Stimulated activated naive CD8-positive, alpha-beta T cell treated with anti-CD3 and anti-CD28 coated beads, Interleukin-15, Interleukin-2, amounts not matched to agents 100 ng/mL and 50 ng/mL, for 24 hours (primary cell): ENCODE data around the gene MAT1A.

ENCODE experiments used
- H3K27ac Mint-ChIP-seq: one replicate; pipeline ENCODE4 v1.8.0; 2021; ENCODE audit warnings: mild to moderate bottlenecking, mixed read lengths
- H3K27me3 Mint-ChIP-seq: one replicate; pipeline ENCODE4 v1.8.0; 2021; ENCODE audit warnings: mixed read lengths
- H3K36me3 Mint-ChIP-seq: one replicate; pipeline ENCODE4 v1.8.0; 2021; ENCODE audit warnings: low read depth, mixed read lengths
- H3K4me1 Mint-ChIP-seq: one replicate; pipeline ENCODE4 v1.8.0; 2021; ENCODE audit warnings: low read depth, mixed read lengths
- H3K4me3 Mint-ChIP-seq: one replicate; pipeline ENCODE4 v1.8.0; 2021; ENCODE audit warnings: mild to moderate bottlenecking, mixed read lengths
- H3K9me3 Mint-ChIP-seq: one replicate; pipeline ENCODE4 v1.8.0; 2021; ENCODE audit warnings: mixed read lengths

Gene MAT1A

GRCh38 chr10:80275756-80276155 lies 13.7 kb downstream of the MAT1A start:
- H3K9me3 Mint-ChIP-seq: no peaks in the 10 kb centered on the region
- no peak overlapping the region for H3K4me3 Mint-ChIP-seq
- no peaks in the 10 kb centered on the region for H3K36me3 Mint-ChIP-seq
- H3K27ac Mint-ChIP-seq: no peak overlapping the region
- H3K4me1 Mint-ChIP-seq: no peaks in the 10 kb centered on the region
- H3K27me3 Mint-ChIP-seq: no peaks in the 10 kb centered on the region

DNA sequence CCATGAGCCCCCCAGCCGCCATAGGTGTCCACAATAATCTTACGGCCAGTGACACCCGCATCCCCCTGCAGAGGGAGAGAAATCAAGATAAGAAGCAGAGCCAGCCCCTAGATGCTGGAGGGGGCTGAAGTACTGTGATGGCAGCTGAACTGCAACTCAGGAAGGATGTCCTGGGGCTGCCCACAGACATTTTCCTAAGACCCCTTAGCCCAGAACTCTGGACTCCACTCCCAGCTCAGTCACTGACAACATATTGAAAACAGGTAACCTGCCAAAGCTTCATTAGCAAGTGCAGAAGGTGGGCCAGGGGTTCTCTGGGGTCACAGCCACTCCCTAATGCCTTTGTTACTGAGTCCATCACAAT lies 14.3 kb downstream of the MAT1A start:
- no peak overlapping the region for H3K4me3 Mint-ChIP-seq
- H3K36me3 Mint-ChIP-seq: no peaks in the 10 kb centered on the region
- H3K9me3 Mint-ChIP-seq: no peaks in the 10 kb centered on the region
- H3K27ac Mint-ChIP-seq: no peak overlapping the region
- H3K4me1 Mint-ChIP-seq: no peaks in the 10 kb centered on the region
- H3K27me3 Mint-ChIP-seq: peaks cover under 1% of the 10 kb centered on the region

DNA sequence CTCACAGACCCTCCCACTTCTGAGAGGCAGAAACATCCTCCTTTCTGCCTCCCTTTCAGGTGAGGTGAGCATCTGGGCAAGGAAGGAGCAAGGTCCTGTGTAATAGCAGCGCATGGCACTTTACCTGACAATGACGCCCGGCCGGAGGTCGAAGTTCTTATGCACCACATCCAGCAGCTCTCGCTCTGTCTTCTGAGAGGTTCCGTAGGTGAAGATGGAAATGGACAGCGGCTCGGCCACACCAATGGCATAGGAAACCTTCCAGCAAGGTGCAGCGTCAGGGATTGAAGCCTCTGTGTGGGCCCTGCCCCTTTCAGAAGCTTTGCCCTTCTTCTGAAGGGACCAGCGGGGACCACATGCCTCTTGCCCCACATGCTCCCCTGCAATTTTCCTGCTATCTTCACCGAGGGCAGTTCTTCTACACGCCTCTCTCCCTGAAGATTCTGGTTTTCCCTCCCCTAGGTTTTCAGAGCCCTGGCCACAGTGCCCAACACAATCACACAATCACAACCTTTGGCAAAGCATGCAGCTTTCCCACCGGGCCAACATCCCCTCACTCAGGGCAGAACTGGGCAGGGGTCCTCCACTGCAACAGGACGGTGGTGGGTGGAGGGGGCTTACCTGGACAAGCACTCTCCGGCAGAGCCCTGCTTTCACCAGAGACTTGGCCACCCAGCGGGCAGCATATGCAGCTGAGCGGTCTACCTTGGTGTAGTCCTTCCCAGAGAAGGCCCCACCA lies 14.9 kb downstream of the MAT1A start:
- Mint-ChIP-seq H3K4me3 (no peak overlapping the region), H3K27ac (no peak overlapping the region), H3K9me3 (no peaks in the 10 kb centered on the region), H3K27me3 (peaks cover 4% of the 10 kb centered on the region), H3K36me3 (no peaks in the 10 kb centered on the region), H3K4me1 (no peaks in the 10 kb centered on the region)

GRCh38 chr10:80273523-80274170 lies 15.8 kb downstream of the MAT1A start:
- H3K27me3 Mint-ChIP-seq: peaks cover 4% of the 10 kb centered on the region
- no peak overlapping the region for H3K4me3 Mint-ChIP-seq
- H3K36me3 Mint-ChIP-seq: no peaks in the 10 kb centered on the region
- no peaks in the 10 kb centered on the region for H3K9me3 Mint-ChIP-seq
- no peak overlapping the region for H3K27ac Mint-ChIP-seq
- H3K4me1 Mint-ChIP-seq: no peaks in the 10 kb centered on the region

DNA sequence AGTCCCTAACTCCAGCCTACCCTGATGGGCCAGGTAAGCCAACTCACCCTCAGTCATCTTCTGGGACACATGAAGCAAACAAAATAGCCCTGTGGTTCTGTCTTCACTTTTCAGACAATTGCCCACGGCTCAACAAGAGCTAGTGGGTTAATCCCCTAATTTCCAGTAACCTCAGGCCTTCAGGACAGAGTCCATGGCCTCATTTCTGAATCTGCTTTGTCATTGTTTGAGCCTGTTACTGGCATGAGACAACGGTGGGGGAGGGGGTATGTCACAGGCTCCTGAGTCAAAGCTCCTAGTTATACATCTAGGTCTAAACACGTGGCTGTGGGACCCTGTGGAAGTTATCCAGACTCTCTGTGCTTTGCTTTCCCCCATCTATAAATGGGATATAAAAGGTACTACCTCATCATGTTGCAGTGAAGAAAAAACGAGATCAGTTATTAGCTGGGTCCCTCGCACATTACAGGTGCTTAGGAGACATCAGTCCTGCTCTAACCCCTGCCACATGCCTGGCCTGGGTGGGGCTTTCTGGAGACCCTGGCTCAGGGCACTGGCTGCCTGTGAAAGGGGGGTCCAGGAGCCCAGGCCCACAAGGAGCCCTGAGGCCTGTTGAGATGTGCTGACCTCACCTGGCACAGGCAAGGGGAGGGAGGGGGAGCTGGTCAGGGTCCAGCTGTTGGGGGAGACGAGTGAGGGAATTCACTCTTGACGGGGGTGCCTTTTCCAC lies 16.5 kb downstream of the MAT1A start:
- no peak overlapping the region for H3K27ac Mint-ChIP-seq
- H3K36me3 Mint-ChIP-seq: no peaks in the 10 kb centered on the region
- H3K4me3 Mint-ChIP-seq: no peak overlapping the region
- H3K9me3 Mint-ChIP-seq: no peaks in the 10 kb centered on the region
- peaks cover 4% of the 10 kb centered on the region for H3K27me3 Mint-ChIP-seq
- H3K4me1 Mint-ChIP-seq: no peaks in the 10 kb centered on the region

DNA sequence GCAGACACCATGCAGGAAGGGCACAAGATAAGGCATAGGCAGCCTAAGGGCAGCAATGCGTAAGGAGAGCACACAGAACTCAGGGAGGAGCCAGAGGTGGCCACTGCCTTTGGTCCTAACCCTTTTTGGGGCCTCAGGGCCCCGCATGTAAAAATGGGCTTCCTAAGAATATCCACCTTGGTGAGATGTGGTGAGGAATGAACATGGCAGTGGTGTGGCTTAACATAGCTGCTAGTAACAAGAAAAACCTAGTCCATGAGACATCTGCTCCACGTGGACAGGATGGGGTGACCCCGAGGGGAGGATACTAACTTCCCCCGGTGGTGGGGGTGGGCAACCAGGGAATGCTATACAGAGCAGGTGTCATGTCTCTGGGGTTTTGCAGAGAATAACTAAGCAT lies 18.0 kb downstream of the MAT1A start:
- H3K27me3 Mint-ChIP-seq: peaks cover 4% of the 10 kb centered on the region
- H3K36me3 Mint-ChIP-seq: no peaks in the 10 kb centered on the region
- H3K27ac Mint-ChIP-seq: no peak overlapping the region
- H3K4me1 Mint-ChIP-seq: no peaks in the 10 kb centered on the region
- H3K4me3 Mint-ChIP-seq: no peak overlapping the region
- H3K9me3 Mint-ChIP-seq: no peaks in the 10 kb centered on the region

GRCh38 chr10:80270887-80271286 lies 18.6 kb downstream of the MAT1A start:
- H3K4me3 Mint-ChIP-seq: no peak overlapping the region
- no peaks in the 10 kb centered on the region for H3K36me3 Mint-ChIP-seq
- H3K9me3 Mint-ChIP-seq: no peaks in the 10 kb centered on the region
- H3K4me1 Mint-ChIP-seq: no peaks in the 10 kb centered on the region
- H3K27ac Mint-ChIP-seq: no peak overlapping the region
- peaks cover 4% of the 10 kb centered on the region for H3K27me3 Mint-ChIP-seq

DNA sequence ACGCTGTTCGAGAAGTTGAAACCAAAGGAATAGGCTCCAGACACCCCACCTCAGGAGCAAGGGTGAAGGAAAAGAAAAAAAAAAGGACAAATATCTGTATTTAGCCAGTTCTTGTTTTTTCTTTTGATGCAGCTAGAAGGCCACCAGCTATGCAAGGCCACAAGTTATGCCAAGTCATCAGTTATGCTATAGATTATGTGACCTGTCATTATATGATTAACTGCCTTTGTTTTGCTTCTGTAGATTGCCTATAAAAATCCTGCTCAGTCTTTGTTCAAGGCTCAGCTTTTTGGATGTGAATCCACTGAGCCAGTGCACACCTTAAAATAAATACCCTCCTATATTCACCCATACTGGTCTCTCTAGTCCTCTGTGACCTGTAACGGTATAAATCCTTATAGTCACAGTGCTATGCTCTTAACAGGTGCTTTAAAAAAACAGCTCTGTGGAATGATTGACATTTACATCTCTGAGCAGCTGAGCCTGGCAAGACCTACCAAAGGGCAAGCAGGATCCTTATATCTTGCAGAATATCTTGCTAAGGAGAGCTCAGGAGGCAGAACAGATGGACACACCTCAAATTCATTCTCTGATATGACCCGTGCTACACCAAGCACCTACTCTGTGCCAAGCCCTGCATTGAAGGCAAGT lies 20.4 kb downstream of the MAT1A start:
- H3K4me3 Mint-ChIP-seq: no peak overlapping the region
- no peaks in the 10 kb centered on the region for H3K9me3 Mint-ChIP-seq
- H3K27ac Mint-ChIP-seq: no peak overlapping the region
- H3K36me3 Mint-ChIP-seq: no peaks in the 10 kb centered on the region
- no peaks in the 10 kb centered on the region for H3K4me1 Mint-ChIP-seq
- H3K27me3 Mint-ChIP-seq: peaks cover 4% of the 10 kb centered on the region

DNA sequence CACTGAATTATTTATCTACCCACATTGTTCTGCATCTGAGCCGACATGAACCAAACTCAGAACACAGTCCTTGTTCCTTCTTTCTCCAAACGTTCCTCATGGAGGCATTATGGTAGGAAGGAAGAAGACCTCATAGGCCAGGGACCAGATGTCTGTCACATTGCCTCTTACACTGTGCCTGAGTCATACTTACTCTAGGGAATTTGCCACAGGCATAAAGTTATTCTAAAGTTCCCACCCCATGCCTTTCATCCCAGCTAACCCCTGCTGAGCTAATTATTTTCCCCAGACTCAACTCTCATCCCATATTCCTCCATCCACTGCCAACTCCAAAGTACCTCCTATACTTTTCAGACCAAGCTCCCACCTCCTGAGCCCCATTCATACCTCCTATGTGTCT lies 21.2 kb downstream of the MAT1A start:
- H3K4me1 Mint-ChIP-seq: no peaks in the 10 kb centered on the region
- H3K9me3 Mint-ChIP-seq: no peaks in the 10 kb centered on the region
- H3K4me3 Mint-ChIP-seq: no peak overlapping the region
- no peak overlapping the region for H3K27ac Mint-ChIP-seq
- peaks cover 4% of the 10 kb centered on the region for H3K27me3 Mint-ChIP-seq
- no peaks in the 10 kb centered on the region for H3K36me3 Mint-ChIP-seq

DNA sequence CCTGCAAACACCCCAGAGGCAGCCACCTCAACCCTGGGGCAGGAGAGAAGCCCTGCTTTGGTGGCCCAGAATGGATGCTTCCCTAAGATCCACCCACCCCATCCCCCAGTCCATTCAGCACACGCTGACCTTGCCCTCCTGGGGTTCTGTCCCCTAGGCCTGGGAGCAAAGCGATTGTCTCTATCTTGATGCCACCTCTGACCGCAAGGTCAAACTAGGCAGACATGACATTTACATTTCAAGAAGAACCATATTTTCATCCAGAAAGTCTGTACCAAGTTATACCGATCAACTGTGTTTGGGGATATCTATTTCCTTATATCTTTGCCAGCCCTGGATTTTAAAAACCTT lies 23.0 kb downstream of the MAT1A start:
- no peak overlapping the region for H3K4me3 Mint-ChIP-seq
- H3K9me3 Mint-ChIP-seq: no peaks in the 10 kb centered on the region
- no peak overlapping the region for H3K27ac Mint-ChIP-seq
- H3K36me3 Mint-ChIP-seq: no peaks in the 10 kb centered on the region
- H3K4me1 Mint-ChIP-seq: no peaks in the 10 kb centered on the region
- peaks cover 4% of the 10 kb centered on the region for H3K27me3 Mint-ChIP-seq

DNA sequence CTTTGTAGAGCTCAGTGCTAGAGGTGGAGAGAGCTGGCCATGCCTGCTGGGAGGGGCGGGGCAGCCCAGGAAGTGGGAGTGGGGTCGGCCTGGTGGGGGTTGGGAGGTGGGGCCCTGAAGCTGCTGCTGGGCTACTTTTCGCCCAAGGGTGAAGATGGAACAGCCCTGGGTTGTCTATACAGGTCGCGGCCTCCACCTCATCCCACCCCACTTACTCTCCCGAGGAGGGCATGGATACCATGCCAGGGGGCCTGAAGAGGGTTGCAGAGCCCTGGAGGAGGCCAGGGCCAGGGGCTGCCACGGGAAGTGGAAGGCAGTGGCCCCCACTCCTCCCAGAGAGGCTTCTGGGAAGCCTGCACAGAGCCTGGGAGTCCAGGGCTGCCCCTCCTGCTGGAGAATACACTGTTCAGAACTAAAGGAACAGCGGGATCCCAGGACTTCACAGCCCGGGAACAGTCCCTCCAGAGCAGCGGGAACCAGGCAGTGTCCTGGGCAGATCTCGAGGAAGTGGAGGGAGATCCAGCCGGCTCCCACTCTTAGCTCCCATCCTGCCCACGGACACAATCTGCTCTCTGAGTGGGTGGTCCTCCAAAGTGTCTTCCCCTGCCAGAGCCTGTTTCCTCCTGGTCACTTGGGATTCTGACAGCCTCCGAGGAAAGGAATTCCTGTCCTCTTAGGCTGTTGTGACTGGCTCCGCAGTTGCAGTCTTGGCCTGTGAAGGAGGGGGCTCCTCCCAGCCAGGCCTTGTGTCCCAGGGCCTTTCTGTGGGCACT lies 23.5 kb downstream of the MAT1A start:
- no peaks in the 10 kb centered on the region for H3K9me3 Mint-ChIP-seq
- no peak overlapping the region for H3K4me3 Mint-ChIP-seq
- H3K36me3 Mint-ChIP-seq: no peaks in the 10 kb centered on the region
- peaks cover 4% of the 10 kb centered on the region for H3K27me3 Mint-ChIP-seq
- no peaks in the 10 kb centered on the region for H3K4me1 Mint-ChIP-seq
- no peak overlapping the region for H3K27ac Mint-ChIP-seq

DNA sequence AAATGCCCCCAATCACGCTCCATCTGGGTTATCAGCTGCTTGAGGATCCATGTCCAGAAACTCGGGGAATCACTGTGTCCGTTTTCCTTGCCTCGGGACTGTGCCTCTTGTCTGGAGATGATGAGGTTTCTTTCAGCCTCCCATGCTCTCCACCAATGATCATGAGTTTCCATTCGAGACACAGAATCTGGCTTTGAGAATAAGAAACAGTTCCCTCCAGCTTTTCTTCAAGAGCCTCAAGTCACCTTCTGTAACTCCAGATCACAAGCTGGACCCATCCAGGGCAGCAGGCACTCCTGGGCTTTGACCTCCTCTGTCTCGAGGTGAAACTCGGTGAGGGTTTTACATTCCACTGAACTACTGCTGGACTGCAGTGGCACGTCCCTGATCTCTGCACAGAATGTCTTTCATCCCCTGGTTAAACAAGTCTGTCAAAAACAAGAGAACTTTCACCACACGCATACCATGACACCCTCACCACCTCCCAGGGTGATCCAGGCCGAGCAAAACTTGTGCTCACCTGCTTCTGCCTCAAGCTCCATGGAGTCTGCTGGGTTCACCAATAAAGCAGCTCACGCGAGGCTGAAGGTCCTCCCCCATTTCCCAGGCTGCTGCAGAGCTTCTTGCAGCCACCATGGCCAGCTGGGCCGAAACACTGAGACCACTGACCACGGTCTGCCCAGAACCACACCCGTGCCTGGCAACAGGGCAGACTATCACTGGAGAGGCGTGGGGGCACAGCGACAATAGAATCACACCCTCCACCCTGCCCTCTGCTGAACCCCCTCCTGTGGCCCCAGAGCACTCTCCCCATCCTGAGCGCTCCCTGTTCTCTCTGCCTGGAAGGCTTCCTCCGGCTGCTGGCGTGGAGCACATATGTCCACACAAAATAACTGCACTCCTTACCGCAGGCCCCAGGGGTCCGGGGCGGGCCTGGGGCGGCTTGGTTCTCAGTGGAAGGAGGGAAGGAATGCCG lies 25.1 kb downstream of the MAT1A start:
- H3K4me3 Mint-ChIP-seq: no peak overlapping the region
- H3K27me3 Mint-ChIP-seq: no peaks in the 10 kb centered on the region
- no peak overlapping the region for H3K27ac Mint-ChIP-seq
- H3K9me3 Mint-ChIP-seq: no peaks in the 10 kb centered on the region
- no peaks in the 10 kb centered on the region for H3K4me1 Mint-ChIP-seq
- no peaks in the 10 kb centered on the region for H3K36me3 Mint-ChIP-seq

GRCh38 chr10:80261316-80262030 lies 28.0 kb downstream of the MAT1A start:
- Mint-ChIP-seq H3K36me3 (no peaks in the 10 kb centered on the region), H3K27me3 (no peaks in the 10 kb centered on the region), H3K27ac (no peak overlapping the region), H3K9me3 (no peaks in the 10 kb centered on the region), H3K4me1 (no peaks in the 10 kb centered on the region), H3K4me3 (no peak overlapping the region)
